AG04450 (cell line): ENCODE measurements around the gene ZPBP. TPM values are rescaled to one million over a fixed set of nuclear protein-coding genes. Genes with fewer than 3 reads are reported as not detected.

Experiments used
- CTCF ChIA-PET: fragments of 300-600, 350-600 bp; formaldehyde crosslinking; extraction: SDS; loops from one replicate; lab custom pipeline; 2022; ENCODE audit warnings: antibody characterized with exemption, inconsistent platforms; lab: Charles Lee
- POLR2A ChIA-PET: fragments of 350-600 bp; formaldehyde crosslinking; extraction: SDS; loops from one replicate; lab custom pipeline; 2021; ENCODE audit warnings: antibody characterized with exemption, inconsistent platforms; lab: Yijun Ruan, JAX
- DNase-seq: peaks from one replicate; pipeline ENCODE4 v3.0.0-alpha.2; 2011; ENCODE audit warnings: low read depth, low spot score
- H3K27ac ChIP-seq: one replicate; pipeline ENCODE4 v1.5.1; 2012; ENCODE audit warnings: low read depth, low read length, control low read depth
- H3K27me3 ChIP-seq: one replicate; pipeline ENCODE4 v1.6.0; 2012; ENCODE audit warnings: low read length; ENCODE audit not compliant: control insufficient read depth, insufficient read depth
- H3K4me3 ChIP-seq: 2 replicates; pipeline ENCODE4 v1.5.1; 2011; ENCODE audit warnings: mild to moderate bottlenecking, low read depth, low read length, control low read depth
- H3K9me3 ChIP-seq: 2 replicates; pipeline ENCODE4 v1.5.1; 2012; ENCODE audit warnings: low read length; ENCODE audit not compliant: control insufficient read depth, insufficient read depth
- polyA plus RNA-seq: library from polyadenylated mRNA; depleted of rRNA; stranded (reverse); fragments of >200 nt; gene quantifications from 2 replicates; pipeline ENCODE4 v1.2.3, GENCODE V29; 2011
- TF ChIP-seq, protein P1 (sequence below): IDR thresholded peaks from 2 replicates; pipeline ENCODE4 v1.5.1; 2011; ENCODE audit warnings: low read depth, low read length, control low read depth, inconsistent platforms

Gene ZPBP
- polyA plus RNA-seq, 1 experiment: not detected

DNA sequence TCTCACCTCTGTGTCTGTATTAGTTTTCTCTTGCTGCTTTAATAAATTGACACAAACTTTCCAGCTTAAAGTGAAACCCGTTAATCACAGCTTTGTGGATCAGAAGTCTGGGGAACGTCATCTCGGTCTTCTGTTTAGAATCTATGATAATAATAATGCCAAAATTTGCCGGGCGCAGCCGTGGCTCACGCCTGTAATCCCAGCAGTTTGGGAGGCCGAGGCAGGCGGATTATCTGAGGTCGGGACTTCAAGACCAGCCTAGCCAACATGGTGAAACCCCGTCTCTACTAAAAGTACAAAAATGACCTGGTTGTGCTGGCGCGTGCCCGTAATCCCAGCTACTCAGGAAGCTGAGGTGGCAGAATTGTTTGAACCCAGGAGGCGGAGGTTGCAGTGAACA is 8.8 kb upstream of the ZPBP start:
- H3K9me3 ChIP-seq: peaks cover 4% of the 10 kb centered on the region
- ChIA-PET POLR2A (no interaction called here), CTCF (no interaction called here)
- no peak overlapping the region for H3K27ac ChIP-seq
- no peak overlapping the region for H3K4me3 ChIP-seq
- no peaks in the 10 kb centered on the region for H3K27me3 ChIP-seq
- no peak for DNase-seq
- TF ChIP-seq, protein P1, sequence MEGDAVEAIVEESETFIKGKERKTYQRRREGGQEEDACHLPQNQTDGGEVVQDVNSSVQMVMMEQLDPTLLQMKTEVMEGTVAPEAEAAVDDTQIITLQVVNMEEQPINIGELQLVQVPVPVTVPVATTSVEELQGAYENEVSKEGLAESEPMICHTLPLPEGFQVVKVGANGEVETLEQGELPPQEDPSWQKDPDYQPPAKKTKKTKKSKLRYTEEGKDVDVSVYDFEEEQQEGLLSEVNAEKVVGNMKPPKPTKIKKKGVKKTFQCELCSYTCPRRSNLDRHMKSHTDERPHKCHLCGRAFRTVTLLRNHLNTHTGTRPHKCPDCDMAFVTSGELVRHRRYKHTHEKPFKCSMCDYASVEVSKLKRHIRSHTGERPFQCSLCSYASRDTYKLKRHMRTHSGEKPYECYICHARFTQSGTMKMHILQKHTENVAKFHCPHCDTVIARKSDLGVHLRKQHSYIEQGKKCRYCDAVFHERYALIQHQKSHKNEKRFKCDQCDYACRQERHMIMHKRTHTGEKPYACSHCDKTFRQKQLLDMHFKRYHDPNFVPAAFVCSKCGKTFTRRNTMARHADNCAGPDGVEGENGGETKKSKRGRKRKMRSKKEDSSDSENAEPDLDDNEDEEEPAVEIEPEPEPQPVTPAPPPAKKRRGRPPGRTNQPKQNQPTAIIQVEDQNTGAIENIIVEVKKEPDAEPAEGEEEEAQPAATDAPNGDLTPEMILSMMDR: no peak

DNA sequence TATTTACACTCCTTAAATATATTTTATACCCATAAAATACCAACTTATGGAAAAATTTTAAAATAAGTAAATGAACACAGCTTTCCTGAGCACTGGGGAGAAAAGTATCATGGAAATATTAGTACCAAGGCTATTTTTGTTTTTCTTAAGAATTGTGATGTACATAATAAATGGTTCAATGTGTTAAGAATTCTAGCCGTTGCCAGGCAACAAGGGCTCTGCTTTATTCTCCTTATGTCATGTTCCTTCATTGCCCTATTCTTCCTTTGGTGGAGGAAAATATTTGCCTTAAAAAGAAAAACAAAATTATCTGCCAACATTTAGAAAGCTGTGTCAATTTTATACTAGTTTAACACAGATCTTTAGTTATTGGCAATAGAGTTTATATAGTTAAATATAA is 2.6 kb upstream of the ZPBP start:
- CTCF ChIA-PET: no interaction called here

DNA sequence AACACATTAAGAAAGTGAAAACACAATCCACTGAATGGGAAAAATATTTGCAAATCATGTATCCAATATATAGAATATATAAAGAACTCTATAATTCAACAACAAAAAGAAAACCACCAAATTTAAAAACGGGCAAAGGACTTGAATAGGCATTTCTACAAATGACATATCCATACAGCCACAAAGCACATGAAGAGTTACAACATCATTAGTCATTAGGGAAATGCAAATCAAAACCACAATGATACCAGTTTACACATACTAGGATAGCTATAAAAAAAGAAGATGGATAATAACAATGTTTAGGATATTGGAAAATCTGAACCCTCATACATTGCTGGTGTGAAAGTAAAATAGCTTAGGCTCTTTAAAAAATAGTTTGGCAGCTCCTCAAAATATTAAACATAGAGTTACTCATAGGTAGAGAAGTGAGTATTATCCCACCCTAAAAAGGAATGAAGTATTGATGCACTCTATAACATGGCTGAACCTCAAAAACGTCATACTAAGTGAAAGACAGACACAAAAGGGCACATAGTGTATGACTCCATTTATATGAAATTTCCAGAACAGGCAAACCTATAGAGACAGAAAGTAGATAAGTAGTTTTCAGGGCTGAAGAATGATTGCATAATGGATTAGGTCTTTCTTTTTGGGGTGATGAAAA is 4.5 kb downstream of the ZPBP start:
- H3K27ac ChIP-seq: no peak overlapping the region
- POLR2A ChIA-PET: no interaction called here
- no peak overlapping the region for H3K4me3 ChIP-seq
- TF ChIP-seq, protein P1: no peak
- H3K9me3 ChIP-seq: no peaks in the 10 kb centered on the region; the same call in 1 of the 2 replicates
- CTCF ChIA-PET: no interaction called here
- no peak for DNase-seq
- H3K27me3 ChIP-seq: no peaks in the 10 kb centered on the region

More for the DNA sequence above, 2.6 kb upstream of the ZPBP start:
- POLR2A ChIA-PET: no interaction called here
- Histone ChIP-seq H3K9me3 (no peaks in the 10 kb centered on the region; the same call in 1 of the 2 replicates), H3K27me3 (no peaks in the 10 kb centered on the region), H3K27ac (no peak overlapping the region), H3K4me3 (no peak overlapping the region)
- TF ChIP-seq, protein P1: no peak
- DNase-seq: no peak

DNA sequence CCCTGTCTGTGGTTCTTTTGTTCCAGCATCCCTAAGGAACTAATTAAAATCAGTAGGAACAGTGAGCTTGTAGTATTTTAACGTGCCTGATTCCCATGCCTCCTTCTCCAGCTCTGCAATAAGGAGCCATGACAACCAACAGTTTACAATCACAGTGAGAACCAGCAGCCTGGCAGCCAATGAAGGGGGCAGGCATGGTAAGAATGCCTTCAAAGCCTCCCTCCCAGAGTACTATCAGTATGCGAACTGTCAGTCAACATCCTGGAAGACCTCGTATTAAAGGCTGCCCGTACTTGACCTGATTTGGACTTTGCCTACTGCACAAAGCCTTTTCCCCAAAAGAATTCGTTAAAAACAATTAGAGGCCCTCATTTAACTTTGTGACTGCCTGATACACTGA is 7.7 kb downstream of the ZPBP start:
- H3K27ac ChIP-seq: no peak overlapping the region
- no peaks in the 10 kb centered on the region for H3K9me3 ChIP-seq
- DNase-seq: no peak
- POLR2A ChIA-PET: no interaction called here
- no peak overlapping the region for H3K4me3 ChIP-seq
- CTCF ChIA-PET: no interaction called here
- TF ChIP-seq, protein P1: no peak
- H3K27me3 ChIP-seq: no peaks in the 10 kb centered on the region

DNA sequence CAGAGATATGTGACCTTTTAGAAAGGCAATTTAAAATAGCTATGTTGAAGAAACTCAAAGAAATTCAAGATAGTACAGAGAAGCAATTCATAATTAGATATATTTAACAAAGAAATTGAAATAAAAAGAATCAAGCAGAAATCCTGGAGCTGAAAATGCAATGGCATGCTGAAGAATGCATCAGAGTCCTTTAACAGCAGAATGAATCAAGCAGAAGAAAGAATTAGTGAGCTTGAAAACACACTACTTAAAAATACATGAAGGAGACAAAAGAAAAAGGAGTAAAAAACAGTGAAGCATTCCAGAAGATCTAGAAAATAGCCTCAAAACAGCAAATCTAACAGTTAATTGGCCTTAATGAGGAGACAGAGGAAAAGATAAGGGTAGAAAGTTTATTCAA is 20.0 kb downstream of the ZPBP start:
- POLR2A ChIA-PET: no interaction called here
- CTCF ChIA-PET: no interaction called here

More for the DNA sequence above, 20.0 kb downstream of the ZPBP start:
- H3K4me3 ChIP-seq: no peak overlapping the region
- H3K9me3 ChIP-seq: peaks cover 20% of the 10 kb centered on the region
- H3K27me3 ChIP-seq: no peaks in the 10 kb centered on the region
- no peak for DNase-seq
- no peak overlapping the region for H3K27ac ChIP-seq
- TF ChIP-seq, protein P1: no peak
